ENCODE results near the gene COL18A1. TPM values are rescaled to one million over a fixed set of nuclear protein-coding genes. Genes with fewer than 3 reads are reported as not detected.

The COL18A1 gene
- total RNA-seq, 1 donor from 2014 or later: 302 TPM

- TF ChIP-seq, protein P1, sequence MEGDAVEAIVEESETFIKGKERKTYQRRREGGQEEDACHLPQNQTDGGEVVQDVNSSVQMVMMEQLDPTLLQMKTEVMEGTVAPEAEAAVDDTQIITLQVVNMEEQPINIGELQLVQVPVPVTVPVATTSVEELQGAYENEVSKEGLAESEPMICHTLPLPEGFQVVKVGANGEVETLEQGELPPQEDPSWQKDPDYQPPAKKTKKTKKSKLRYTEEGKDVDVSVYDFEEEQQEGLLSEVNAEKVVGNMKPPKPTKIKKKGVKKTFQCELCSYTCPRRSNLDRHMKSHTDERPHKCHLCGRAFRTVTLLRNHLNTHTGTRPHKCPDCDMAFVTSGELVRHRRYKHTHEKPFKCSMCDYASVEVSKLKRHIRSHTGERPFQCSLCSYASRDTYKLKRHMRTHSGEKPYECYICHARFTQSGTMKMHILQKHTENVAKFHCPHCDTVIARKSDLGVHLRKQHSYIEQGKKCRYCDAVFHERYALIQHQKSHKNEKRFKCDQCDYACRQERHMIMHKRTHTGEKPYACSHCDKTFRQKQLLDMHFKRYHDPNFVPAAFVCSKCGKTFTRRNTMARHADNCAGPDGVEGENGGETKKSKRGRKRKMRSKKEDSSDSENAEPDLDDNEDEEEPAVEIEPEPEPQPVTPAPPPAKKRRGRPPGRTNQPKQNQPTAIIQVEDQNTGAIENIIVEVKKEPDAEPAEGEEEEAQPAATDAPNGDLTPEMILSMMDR (IDR thresholded peaks at IDR 0.05; ENCODE audit: unreplicated experiment): no peak
- Mint-ChIP-seq H3K4me1 (peaks cover 4% of the 10 kb centered on the region), H3K4me3 (no peak overlapping the region), H3K27ac (no peak overlapping the region), H3K36me3 (peaks cover 12% of the 10 kb centered on the region), H3K9me3 (no peaks in the 10 kb centered on the region), H3K27me3 (ENCODE audit: low read depth) (no peaks in the 10 kb centered on the region)
- no peak for DNase-seq (ENCODE audit: low spot score in 2 of 2, unreplicated experiment in 2 of 2)
Measured at GRCh38 chr21:45486443-45487160, 81.6 kb downstream of the COL18A1 start.

- TF ChIP-seq, protein P1 (IDR thresholded peaks at IDR 0.05; ENCODE audit: unreplicated experiment): no peak
- no peaks in the 10 kb centered on the region for H3K27me3 Mint-ChIP-seq (ENCODE audit: low read depth)
- DNase-seq (ENCODE audit: low spot score in 2 of 2, unreplicated experiment in 2 of 2): no peak
- H3K4me1 Mint-ChIP-seq: peaks cover 4% of the 10 kb centered on the region
- H3K36me3 Mint-ChIP-seq: peaks cover 11% of the 10 kb centered on the region
- H3K9me3 Mint-ChIP-seq: no peaks in the 10 kb centered on the region
- H3K4me3 Mint-ChIP-seq: no peak overlapping the region
- H3K27ac Mint-ChIP-seq: no peak overlapping the region
Measured at GRCh38 chr21:45487161-45487806, 82.3 kb downstream of the COL18A1 start.

DNA sequence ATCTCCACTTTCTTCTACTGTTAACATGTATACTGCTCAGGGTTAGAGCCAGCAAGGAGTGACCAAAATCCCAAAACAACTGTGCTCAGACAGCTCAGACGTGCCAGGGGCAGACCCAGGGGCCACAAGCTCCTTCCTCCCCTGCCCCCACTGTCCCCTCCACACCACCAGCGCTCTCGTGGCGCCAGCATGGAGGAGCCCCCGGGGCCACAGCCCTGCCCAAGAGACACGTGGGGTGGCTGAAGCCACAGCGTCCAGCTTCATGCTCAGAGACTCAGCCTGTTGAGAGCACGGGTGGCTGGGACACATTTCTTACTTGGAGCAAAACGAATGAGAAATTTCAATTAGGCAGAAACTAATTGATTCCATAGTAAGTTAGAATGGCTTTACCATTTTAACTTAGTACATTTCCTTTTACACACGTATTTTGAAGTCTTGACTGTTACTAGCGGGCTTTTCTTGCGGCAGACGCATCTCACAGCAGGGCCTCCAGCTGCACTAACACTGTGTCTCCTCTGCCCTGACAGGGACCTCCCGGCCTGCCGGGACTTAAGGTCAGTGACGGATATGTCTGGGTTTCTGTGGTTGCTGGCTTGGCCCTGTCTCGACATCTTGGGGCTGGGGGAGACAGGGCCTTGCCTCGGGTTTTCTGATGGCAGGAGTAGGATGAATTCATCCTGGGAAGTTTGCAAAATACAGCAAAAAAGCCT is 83.1 kb downstream of the COL18A1 start:
- TF ChIP-seq, protein P1 (IDR thresholded peaks at IDR 0.05; ENCODE audit: unreplicated experiment): no peak
- Mint-ChIP-seq H3K36me3 (peaks cover 11% of the 10 kb centered on the region), H3K9me3 (no peaks in the 10 kb centered on the region), H3K4me1 (peaks cover 4% of the 10 kb centered on the region), H3K4me3 (no peak overlapping the region), H3K27me3 (ENCODE audit: low read depth) (no peaks in the 10 kb centered on the region), H3K27ac (no peak overlapping the region)
- DNase-seq (ENCODE audit: low spot score in 2 of 2, unreplicated experiment in 2 of 2): no peak

GRCh38 chr21:45488931-45489721 is 84.2 kb downstream of the COL18A1 start:
- peaks cover 4% of the 10 kb centered on the region for H3K4me1 Mint-ChIP-seq
- H3K4me3 Mint-ChIP-seq: no peak overlapping the region
- TF ChIP-seq, protein P1 (IDR thresholded peaks at IDR 0.05; ENCODE audit: unreplicated experiment): no peak
- no peak for DNase-seq (ENCODE audit: low spot score in 2 of 2, unreplicated experiment in 2 of 2)
- no peaks in the 10 kb centered on the region for H3K27me3 Mint-ChIP-seq (ENCODE audit: low read depth)
- H3K9me3 Mint-ChIP-seq: no peaks in the 10 kb centered on the region
- H3K36me3 Mint-ChIP-seq: peaks cover 6% of the 10 kb centered on the region
- no peak overlapping the region for H3K27ac Mint-ChIP-seq

DNA sequence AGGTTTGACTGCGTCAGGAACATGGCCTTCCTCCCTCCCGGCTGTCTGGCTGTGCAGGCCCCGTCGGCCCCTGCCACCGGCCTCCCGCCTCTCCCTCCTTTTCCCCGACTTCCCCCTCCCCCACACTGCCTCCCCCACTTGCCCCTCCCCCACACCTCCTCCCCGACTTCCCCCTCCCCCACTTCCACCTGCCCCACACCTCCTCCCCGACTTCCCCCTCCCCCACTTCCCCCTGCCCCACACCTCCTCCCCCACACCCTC is 84.7 kb downstream of the COL18A1 start:
- TF ChIP-seq, protein P1 (IDR thresholded peaks at IDR 0.05; ENCODE audit: unreplicated experiment): no peak
- Mint-ChIP-seq H3K27ac (no peak overlapping the region), H3K4me1 (peaks cover 4% of the 10 kb centered on the region), H3K4me3 (no peak overlapping the region), H3K9me3 (no peaks in the 10 kb centered on the region), H3K36me3 (peaks cover 1% of the 10 kb centered on the region), H3K27me3 (ENCODE audit: low read depth) (no peaks in the 10 kb centered on the region)
- DNase-seq (ENCODE audit: low spot score in 2 of 2, unreplicated experiment in 2 of 2): no peak

All from mesothelial cell of epicardium (in vitro differentiated cells).